MCF 10A (cell line): ENCODE measurements around the gene SGIP1. TPM values are rescaled to one million over a fixed set of nuclear protein-coding genes. Genes with fewer than 3 reads are reported as not detected.

Source experiments
- BruUV-seq: library from RNA; stranded (reverse); fragments of 400-500 nt; replicated peaks from 2 replicates; lab custom pipeline; 2021; lab: Mats Ljungman, UMichigan
- CTCF ChIA-PET: fragments of 300-600 bp; sonication (Branson Sonifier 250); formaldehyde crosslinking; extraction: SDS; loops from one replicate; lab custom pipeline; 2021; ENCODE audit warnings: antibody characterized with exemption, inconsistent platforms; lab: Yijun Ruan, JAX
- POLR2A ChIA-PET: fragments of 300-600, 350-650 bp; sonication (Branson Sonifier 250); formaldehyde crosslinking; extraction: SDS; loops from one replicate; lab custom pipeline; 2020; ENCODE audit warnings: antibody characterized with exemption, inconsistent platforms; lab: Yijun Ruan, JAX
- DNase-seq: peaks from one replicate; pipeline ENCODE4 v3.0.0-alpha.2; 2018; ENCODE audit not compliant: unreplicated experiment
- H3K27ac Mint-ChIP-seq: one replicate; pipeline ENCODE4 v1.8.0; 2022; ENCODE audit warnings: mild to moderate bottlenecking, low read depth, mixed read lengths; ENCODE audit not compliant: unreplicated experiment
- H3K27me3 Mint-ChIP-seq: one replicate; pipeline ENCODE4 v1.8.0; 2022; ENCODE audit warnings: mixed read lengths; ENCODE audit not compliant: insufficient read depth, unreplicated experiment
- H3K36me3 Mint-ChIP-seq: one replicate; pipeline ENCODE4 v1.8.0; 2022; ENCODE audit warnings: mild to moderate bottlenecking, moderate library complexity, mixed read lengths; ENCODE audit not compliant: insufficient read depth, unreplicated experiment
- H3K4me1 Mint-ChIP-seq: one replicate; pipeline ENCODE4 v1.8.0; 2022; ENCODE audit warnings: mixed read lengths; ENCODE audit not compliant: insufficient read depth, unreplicated experiment
- H3K4me3 Mint-ChIP-seq: one replicate; pipeline ENCODE4 v1.8.0; 2022; ENCODE audit warnings: mild to moderate bottlenecking, moderate library complexity, mixed read lengths; ENCODE audit not compliant: unreplicated experiment
- H3K9me3 Mint-ChIP-seq: one replicate; pipeline ENCODE4 v1.8.0; 2022; ENCODE audit warnings: mixed read lengths; ENCODE audit not compliant: unreplicated experiment
- CTCF ChIP-seq: fragments of 200-600 bp; IDR thresholded peaks from one replicate; pipeline ENCODE4 v1.8.0; 2022; ENCODE audit warnings: antibody characterized with exemption, mild to moderate bottlenecking; ENCODE audit not compliant: unreplicated experiment
- intact Hi-C: fragments of 100-400 bp; cut with micrococcal nuclease; formaldehyde crosslinking; loops from 2 replicates; pipeline ENCODE4 v1.14.1; 2022
- total RNA-seq: library from RNA; stranded (reverse); gene quantifications from 2 replicates; pipeline ENCODE4 v1.2.3, GENCODE V29; 2022

SGIP1 gene
- total RNA-seq, 1 experiment from 2014 or later = not detected

GRCh38 chr1:66637146-66637545 lies 103.2 kb downstream of the SGIP1 start:
- no peaks in the 10 kb centered on the region for H3K27me3 Mint-ChIP-seq
- no peak overlapping the region for H3K27ac Mint-ChIP-seq
- no peak for TF ChIP-seq CTCF
- DNase-seq = no peak
- no TSS peak for BruUV-seq
- POLR2A ChIA-PET = no interaction called here
- no peaks in the 10 kb centered on the region for H3K4me1 Mint-ChIP-seq
- no peak overlapping the region for H3K4me3 Mint-ChIP-seq
- CTCF ChIA-PET = no interaction called here
- intact Hi-C loops = no loop called here
- H3K36me3 Mint-ChIP-seq = no peaks in the 10 kb centered on the region
- H3K9me3 Mint-ChIP-seq = no peaks in the 10 kb centered on the region

- H3K27ac Mint-ChIP-seq = no peak overlapping the region
- BruUV-seq = no TSS peak
- POLR2A ChIA-PET = no interaction called here
These were observed 108.0 kb downstream of the SGIP1 start for GRCh38 chr1:66641891-66642473.

GRCh38 chr1:66642992-66643391 lies 109.0 kb downstream of the SGIP1 start:
- ChIA-PET CTCF (interaction anchor here (0.6 to 1.6 kb wide), 2 partner anchors 82 to 669 kb away, joined by 3 to 4 read pairs; no protein-coding TSS in a partner anchor), POLR2A (no interaction called here)
- Mint-ChIP-seq H3K36me3 (no peaks in the 10 kb centered on the region), H3K27me3 (no peaks in the 10 kb centered on the region), H3K27ac (no peak overlapping the region), H3K4me3 (no peak overlapping the region), H3K4me1 (no peaks in the 10 kb centered on the region), H3K9me3 (no peaks in the 10 kb centered on the region)
- no peak for DNase-seq
- BruUV-seq = no TSS peak
- intact Hi-C loops = no loop called here
- TF ChIP-seq CTCF = no peak

More at GRCh38 chr1:66641891-66642473, 108.0 kb downstream of the SGIP1 start:
- H3K4me3 Mint-ChIP-seq = no peak overlapping the region
- no peak for DNase-seq
- H3K36me3 Mint-ChIP-seq = no peaks in the 10 kb centered on the region
- no peaks in the 10 kb centered on the region for H3K27me3 Mint-ChIP-seq
- TF ChIP-seq CTCF = no peak
- intact Hi-C loops = no loop called here
- CTCF ChIA-PET = interaction anchor here (1.6 kb wide), 1 partner anchor 83 kb away, joined by 4 read pairs; no protein-coding TSS in a partner anchor
- no peaks in the 10 kb centered on the region for H3K4me1 Mint-ChIP-seq
- no peaks in the 10 kb centered on the region for H3K9me3 Mint-ChIP-seq

GRCh38 chr1:66644331-66644730 lies 110.4 kb downstream of the SGIP1 start:
- ChIA-PET POLR2A (interaction anchor here (0.7 kb wide), 1 partner anchor 680 kb away, joined by 3 read pairs; no protein-coding TSS in a partner anchor), CTCF (interaction anchor here (1.4 kb wide), 1 partner anchor 140 kb away, joined by 3 read pairs; no protein-coding TSS in a partner anchor)
- intact Hi-C loops = no loop called here
- no peak overlapping the region for H3K4me3 Mint-ChIP-seq
- H3K27me3 Mint-ChIP-seq = no peaks in the 10 kb centered on the region
- H3K27ac Mint-ChIP-seq = no peak overlapping the region
- H3K4me1 Mint-ChIP-seq = no peaks in the 10 kb centered on the region
- BruUV-seq = no TSS peak
- no peak for DNase-seq
- no peaks in the 10 kb centered on the region for H3K9me3 Mint-ChIP-seq
- no peak for TF ChIP-seq CTCF
- no peaks in the 10 kb centered on the region for H3K36me3 Mint-ChIP-seq
